Hematopoietic multipotent progenitor cell treated with erythropoietin and hydrocortisone succinate and interleukin-3 and kit ligand, for 15 days (in vitro differentiated cells): ENCODE measurements around the gene SLC13A1.
"Not testable (repeated sequence)": the region's sequence is repeated elsewhere in the genome, so short reads cannot be mapped to it uniquely, and the experiment has no call there.

Source experiments
- DNase-seq: peaks from one replicate; pipeline ENCODE4 v3.0.0-alpha.2; 2015; ENCODE audit warnings: low spot score

SLC13A1 gene

DNA sequence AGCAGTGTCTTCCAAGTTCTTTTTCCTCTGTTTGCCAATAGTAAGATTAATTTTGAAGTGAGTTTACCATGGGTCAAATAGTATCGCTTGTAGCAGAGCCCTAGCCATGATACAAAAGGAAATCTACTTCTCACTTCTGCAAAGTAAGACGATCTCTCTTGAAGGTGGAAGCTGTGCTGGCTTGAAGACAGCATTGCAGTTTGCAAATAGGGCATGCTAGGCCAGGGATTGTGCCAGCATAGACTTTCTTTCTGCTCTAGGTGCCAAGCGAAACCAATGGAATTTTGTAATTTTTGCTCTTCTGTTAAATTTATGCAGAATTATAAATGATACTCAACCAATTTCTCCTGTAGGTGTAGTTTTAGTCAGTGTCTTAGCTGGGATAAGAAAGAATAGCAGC lies 74.5 kb downstream of the SLC13A1 start:
- no peak for DNase-seq

DNA sequence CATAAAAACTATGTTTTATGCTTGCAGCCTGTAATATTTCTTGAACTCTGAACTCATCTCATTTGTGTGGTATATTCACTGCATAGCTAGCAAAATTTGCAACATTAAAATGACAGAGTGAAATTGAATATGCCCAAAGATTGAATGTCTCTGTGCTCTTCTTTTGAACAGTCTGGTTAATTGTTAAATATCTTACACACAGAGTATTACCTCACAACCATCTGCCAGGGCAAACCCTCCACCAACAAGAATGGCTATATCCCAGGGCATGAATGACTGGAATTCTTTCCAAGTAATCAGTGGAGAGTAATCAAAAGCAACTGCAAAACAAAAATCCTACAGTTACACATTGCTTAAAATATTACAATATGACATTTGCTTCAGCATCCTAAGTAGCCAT lies 76.9 kb downstream of the SLC13A1 start:
- DNase-seq, result no peak

DNA sequence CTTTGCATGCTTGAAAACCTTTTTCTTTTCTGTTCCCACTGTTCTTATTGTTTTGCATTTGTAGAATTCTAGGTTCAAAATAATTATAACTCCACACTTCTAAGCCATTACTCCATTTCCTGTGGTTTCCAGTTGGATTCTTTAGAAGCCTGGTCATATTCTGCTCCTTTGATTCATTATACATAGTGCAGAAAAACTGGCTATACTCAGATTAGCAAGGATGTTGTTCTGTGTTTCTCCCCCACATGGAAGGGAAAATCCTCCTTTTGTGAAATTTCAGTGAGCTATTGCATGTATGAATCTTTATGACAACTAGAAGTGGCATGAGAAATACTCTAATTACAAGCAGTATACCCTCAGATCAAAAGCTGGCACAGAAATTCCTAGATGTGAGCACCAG lies 79.5 kb downstream of the SLC13A1 start:
- no peak for DNase-seq

DNA sequence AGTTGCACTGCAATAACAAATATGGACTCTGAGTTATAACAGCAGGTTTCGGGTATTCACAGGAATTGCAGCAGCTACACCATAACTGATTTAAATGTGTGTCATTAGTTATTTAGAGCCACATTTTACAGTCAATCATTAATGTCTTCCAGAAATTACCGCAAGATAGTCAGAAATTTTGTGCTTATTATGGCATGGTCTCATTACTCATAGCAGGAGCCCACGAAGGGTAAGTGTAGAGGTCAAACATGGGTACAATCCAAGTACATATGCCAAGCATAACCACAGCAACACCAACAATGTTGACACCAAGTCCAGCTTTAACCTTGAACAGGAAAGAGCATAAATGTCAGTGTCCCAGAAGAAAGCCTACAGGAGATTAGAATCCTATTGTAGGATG lies 84.4 kb downstream of the SLC13A1 start:
- no peak for DNase-seq

DNA sequence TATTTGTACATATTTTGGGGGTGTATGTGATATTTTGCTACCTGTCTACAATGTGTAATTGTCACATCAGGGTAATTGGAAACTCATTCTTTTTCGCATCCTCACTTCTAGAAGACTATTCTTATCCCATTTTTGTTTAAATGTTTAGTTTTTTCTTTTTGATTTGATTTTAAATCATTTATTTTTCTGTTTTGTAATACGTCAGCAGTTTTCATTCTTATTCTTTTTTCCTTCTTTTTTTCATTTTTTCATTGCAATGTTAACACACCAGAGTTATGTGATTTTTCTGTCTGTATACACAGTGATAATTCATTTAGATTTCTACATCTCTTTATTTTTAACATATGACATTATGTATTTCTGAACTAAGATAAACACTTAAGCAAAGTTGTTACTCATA lies 85.5 kb downstream of the SLC13A1 start:
- no peak for DNase-seq

DNA sequence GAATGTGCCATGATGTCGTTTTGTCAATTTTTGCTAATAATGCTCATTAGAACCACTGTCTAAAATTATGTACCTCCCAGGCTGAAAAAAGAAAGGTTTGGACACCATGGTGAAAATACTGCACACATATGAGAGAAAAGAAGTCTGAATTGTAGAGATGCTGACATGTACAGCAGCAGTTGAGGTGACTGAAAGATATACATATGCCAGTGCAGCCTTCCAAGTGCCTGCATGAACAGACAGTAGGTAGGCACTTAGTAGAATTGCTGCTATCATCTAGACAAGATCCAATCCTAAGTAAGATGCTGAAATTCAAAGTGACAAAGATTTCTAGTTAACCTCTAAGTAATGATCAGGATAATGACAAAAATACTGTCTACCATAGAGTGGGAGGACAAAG lies 86.9 kb downstream of the SLC13A1 start:
- no peak for DNase-seq

DNA sequence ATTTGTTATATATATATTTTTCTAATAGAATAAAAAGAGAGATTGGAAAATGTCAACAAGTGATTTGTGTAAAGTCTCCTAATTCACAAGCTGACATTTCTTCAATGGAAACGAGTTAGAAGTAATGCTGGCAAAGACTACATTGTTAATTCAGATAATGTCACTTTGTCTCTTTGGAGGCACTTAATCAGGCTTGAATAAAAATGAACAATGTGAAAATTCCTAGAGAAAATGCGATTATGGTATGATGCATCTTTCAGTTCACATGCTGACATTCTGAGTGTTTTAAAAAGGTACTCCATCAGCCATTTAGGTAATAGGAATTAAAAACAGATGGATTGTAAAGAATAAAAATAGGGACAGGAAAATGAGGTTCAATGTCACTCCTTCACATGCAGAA lies 100.1 kb downstream of the SLC13A1 start:
- DNase-seq, result no peak

DNA sequence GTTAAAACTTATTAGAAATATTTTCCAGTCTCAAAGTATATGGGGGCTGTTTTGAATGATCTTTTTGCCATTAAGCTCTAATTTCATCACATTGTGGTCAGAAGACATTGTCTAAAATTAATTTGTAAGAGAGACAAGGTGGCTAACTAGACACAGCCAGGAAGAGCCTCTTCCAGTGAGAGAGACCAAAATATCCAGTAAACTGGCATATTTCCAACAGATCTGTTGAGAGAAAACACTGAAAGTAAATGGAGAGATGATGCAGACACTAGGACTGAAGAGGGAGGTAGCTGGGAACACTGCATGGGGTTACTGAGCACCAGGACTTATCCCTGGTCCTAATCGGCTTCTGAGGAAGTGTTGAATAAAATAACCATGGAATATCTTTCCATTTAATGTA lies 102.8 kb downstream of the SLC13A1 start:
- DNase-seq, result no peak

DNA sequence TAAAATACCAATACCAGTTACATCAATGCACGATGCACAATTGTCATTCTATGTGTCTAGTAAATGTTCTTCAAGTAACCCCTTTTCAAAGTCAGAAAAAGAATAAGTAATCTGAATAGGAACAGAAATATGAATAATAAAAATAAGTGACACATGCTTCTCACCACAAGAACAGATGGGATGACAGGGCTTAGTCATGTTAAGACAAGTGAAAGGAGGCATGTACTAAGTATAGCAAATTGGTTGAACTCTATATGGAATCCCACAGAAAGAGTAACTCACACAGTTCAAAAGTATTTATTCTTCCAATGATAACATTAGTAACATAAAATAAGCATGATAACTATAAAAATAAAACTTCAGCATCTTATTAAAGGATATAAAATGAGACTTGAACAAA lies 103.3 kb downstream of the SLC13A1 start:
- DNase-seq, result no peak

DNA sequence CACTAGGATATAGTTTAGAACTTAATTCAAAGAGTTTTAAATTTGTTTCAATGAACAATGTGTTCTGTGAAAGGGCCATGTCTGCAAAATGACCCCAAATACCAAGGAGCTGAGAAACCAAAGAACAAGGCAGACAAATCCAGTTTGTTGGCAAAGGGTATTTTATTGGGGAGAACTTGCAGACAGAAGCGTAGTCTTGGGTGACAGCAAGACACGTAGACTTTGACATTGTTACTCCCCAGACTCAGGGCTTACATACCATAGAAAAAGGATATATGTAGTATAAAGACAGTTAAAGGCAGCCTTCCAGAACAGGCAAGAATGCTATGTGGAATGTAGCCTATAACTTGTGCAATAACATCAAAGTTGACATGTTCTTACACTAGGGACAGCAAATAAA lies 109.3 kb downstream of the SLC13A1 start:
- DNase-seq, result no peak

DNA sequence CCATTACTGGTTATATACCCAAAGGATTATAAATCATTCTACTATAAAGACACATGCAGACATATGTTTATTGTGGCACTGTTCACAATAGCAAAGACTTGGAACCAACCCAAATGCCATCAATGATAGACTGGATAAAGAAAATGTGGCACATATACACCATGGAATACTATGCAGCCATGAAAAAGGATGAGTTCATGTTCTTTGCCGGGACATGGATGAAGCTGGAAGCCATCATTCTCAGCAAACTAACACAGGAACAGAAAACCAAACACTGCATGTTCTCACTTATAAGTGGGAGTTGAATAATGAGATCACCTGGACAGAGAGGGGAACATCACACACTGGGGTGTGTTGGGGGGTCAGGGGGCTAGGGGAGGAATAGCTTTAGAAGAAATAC lies 112.9 kb downstream of the SLC13A1 start:
- DNase-seq, result not testable (repeated sequence)

DNA sequence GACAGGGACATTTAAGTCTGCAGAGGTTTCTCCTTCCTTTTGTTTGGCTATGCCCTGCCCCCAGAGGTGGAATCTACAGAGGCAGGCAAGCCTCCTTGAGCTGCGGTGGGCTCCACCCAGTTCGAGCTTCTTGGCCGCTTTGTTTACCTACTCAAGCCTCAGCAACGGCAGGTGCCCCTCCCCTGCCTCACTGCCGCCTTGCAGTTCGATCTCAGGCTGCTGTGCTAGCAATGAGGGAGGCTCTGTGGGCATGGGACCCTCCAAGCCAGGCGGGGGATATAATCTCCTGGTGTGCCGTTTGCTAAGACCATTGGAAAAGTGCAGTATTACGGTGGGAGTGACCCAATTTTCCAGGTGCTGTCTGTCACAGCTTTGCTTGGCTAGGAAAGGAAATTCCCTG lies 114.9 kb downstream of the SLC13A1 start:
- DNase-seq, result not testable (repeated sequence)

DNA sequence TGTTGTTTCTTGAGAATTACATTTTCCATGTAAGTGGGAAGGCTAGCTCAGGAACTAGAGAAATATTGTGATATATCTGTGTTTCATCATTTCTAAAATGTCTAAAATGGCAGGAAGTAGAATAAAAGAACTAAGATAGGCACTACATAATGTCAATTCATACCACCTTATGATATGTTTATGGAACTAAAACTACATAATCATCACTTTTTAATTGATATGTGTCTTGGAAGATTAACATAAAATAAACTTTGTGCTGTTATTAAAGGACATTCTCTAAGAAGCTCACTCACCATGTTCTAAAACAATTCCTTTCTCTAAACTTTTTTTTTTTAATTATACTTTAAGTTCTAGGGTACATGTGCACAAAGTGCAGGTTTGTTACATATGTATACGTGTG lies 120.7 kb downstream of the SLC13A1 start:
- no peak for DNase-seq

DNA sequence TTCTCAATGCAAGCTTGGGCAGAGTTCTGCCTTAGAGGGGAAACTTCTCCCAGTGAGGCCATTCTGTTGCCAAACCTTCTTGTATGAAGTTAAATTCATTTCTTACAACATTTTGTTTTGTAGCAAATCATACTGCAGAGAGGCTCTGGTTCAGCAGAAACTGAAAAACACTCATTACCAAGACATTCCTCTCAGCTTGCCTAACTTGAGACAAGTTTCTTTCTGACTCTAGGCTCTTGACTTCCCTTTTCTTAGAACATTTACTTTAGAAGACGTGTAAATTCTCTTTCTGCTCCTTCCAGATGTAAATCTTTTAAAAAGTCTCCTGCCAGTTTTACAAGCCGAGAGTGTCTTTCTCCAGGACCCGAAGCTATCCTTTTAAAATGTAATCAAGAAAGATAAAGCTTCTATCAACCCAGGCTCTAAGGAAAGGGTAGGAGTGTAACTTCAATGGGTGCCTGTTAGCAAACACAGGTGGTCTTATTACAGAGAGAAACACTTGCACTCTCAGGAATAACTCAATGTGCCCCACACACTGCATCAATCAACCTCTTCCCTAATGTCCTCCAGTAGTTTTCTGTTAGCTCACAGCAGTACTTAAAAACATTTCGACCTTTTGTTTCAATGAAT lies 123.8 kb downstream of the SLC13A1 start:
- no peak for DNase-seq

DNA sequence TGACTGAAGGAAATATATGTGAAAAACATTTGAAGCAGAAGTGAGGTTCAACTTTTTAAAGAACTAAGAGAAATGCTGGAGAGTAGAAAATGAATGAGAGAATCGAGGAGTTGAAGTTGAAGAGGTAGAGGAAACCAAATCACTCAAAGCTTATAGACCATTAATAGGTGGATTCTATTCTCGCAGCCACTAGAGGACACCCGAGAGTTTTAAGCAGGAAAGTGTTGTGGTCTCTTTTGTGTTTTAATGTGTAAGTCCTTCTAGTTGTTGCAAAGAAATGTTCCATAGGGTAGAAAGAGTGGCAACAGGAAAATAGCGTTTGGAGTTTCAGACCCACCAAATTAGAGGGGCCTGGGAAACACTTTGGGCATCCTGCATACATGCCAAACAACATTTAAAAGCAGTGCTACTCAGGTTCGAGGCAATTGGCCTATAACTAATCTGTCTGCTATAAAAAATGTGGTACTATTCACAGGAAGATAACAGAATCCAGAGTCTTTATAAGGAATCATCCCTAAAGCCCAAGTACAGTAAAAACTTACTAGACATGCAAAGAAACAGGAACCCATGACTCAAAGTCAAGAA lies 129.0 kb downstream of the SLC13A1 start:
- no peak for DNase-seq

DNA sequence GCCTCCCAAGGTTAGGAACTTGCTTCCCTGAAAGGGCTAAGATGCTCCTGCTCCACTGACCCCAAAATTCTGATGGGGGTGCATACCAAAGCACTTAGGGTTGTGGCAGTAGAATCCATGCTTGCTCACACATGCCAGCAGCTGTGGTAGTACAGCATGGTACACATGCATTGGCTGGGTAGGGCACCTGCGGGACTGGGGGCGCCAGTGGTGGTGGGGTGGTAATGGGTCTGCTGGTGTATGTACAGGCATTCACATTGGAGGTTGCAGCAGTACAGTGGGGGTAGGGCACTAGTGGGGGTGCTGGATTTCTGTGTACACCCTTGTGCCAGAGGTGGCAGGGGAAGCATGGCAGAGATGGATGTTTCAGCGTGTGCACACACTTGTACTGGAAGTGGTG lies 132.0 kb downstream of the SLC13A1 start:
- no peak for DNase-seq
